ENCODE results near the gene CENPK. TPM values are rescaled to one million over a fixed set of nuclear protein-coding genes. Genes with fewer than 3 reads are reported as not detected.

Gene CENPK
- total RNA-seq, 1 donor from 2014 or later = 0.25 TPM

Other genes with a start within 250 kb of the CENPK start
- gene ADAMTS6, start 81.2 kb downstream of the CENPK start, total RNA-seq = 0.30 TPM
- 9.6 TPM for gene PPWD1, start 128 bp upstream of the CENPK start, total RNA-seq
- gene TRIM23, start 61.2 kb upstream of the CENPK start, total RNA-seq = 8.5 TPM
- 0.55 TPM for gene SHLD3, start 61.9 kb upstream of the CENPK start, total RNA-seq
- 7.5 TPM for gene TRAPPC13, start 61.9 kb upstream of the CENPK start, total RNA-seq
- 3.0 TPM for gene SGTB, start 158.9 kb upstream of the CENPK start, total RNA-seq
- gene NLN, start 159.0 kb upstream of the CENPK start, total RNA-seq = 47.1 TPM